Measurements from ENCODE around the gene HOXA3. TPM values are rescaled to one million over a fixed set of nuclear protein-coding genes. Genes with fewer than 3 reads are reported as not detected.
A peak's percentile ranks its signal among the peaks of the same experiment; 100 is the strongest.

HOXA3 gene
- total and polyA plus RNA-seq, 5 donors = 0.28 to 1.3 (median 0.51) TPM

GRCh38 chr7:27163288-27164044, 11.1 kb upstream of the HOXA3 start:
- intact Hi-C loops (cut with DNase I) = loop anchor here (5.0 to 10.0 kb wide), 4 partner anchors 481 to 1279 kb away; no protein-coding TSS in a partner anchor
- no peaks in the 10 kb centered on the region for H3K4me1 ChIP-seq (ENCODE audit: control insufficient read depth, insufficient read depth, low read length)
- peak in 1 of 3 donors; percentile 16 for DNase-seq

GRCh38 chr7:27162561-27163287, 10.3 kb upstream of the HOXA3 start:
- H3K27me3 ChIP-seq (ENCODE audit: control insufficient read depth, insufficient read depth) = no peaks in the 10 kb centered on the region
- intact Hi-C loops (cut with DNase I) = loop anchor here (5.0 to 10.0 kb wide), 4 partner anchors 480 to 1278 kb away; no protein-coding TSS in a partner anchor
- H3K4me1 ChIP-seq (ENCODE audit: control insufficient read depth, insufficient read depth, low read length) = no peaks in the 10 kb centered on the region
- no peaks in the 10 kb centered on the region for H3K9me3 ChIP-seq (ENCODE audit: control insufficient read depth, low read length)
- no peak overlapping the region for H3K27ac ChIP-seq (ENCODE audit: low read length)
- H3K4me3 ChIP-seq (ENCODE audit: low read length) = no peak overlapping the region
- ATAC-seq = no peak
- 66% methylated on average over 7 of the region's 7 CpGs for WGBS
- DNase-seq = no peak

More at GRCh38 chr7:27163288-27164044, 11.1 kb upstream of the HOXA3 start:
- ATAC-seq = no peak
- Histone ChIP-seq H3K27me3 (ENCODE audit: control insufficient read depth, insufficient read depth) (no peaks in the 10 kb centered on the region), H3K4me3 (ENCODE audit: low read length) (no peak overlapping the region), H3K9me3 (ENCODE audit: control insufficient read depth, low read length) (no peaks in the 10 kb centered on the region), H3K27ac (ENCODE audit: low read length) (no peak overlapping the region)
- 40% methylated on average over 24 of the region's 24 CpGs for WGBS

- Histone ChIP-seq H3K27ac (ENCODE audit: low read length) (no peak overlapping the region), H3K27me3 (ENCODE audit: control insufficient read depth, insufficient read depth) (no peaks in the 10 kb centered on the region), H3K4me1 (ENCODE audit: control insufficient read depth, insufficient read depth, low read length) (no peaks in the 10 kb centered on the region), H3K4me3 (ENCODE audit: low read length) (no peak overlapping the region), H3K9me3 (ENCODE audit: control insufficient read depth, low read length) (no peaks in the 10 kb centered on the region)
- DNase-seq (peak in 2 of 3 donors; percentile 34 to 61), ATAC-seq (no peak)
- intact Hi-C loops (cut with DNase I) = loop anchor here (5.0 to 10.0 kb wide), 4 partner anchors 480 to 1277 kb away; no protein-coding TSS in a partner anchor
- WGBS = 30% methylated on average over 30 of the region's 30 CpGs
These were observed 9.6 kb upstream of the HOXA3 start for GRCh38 chr7:27161721-27162560.

- Histone ChIP-seq H3K27me3 (ENCODE audit: control insufficient read depth, insufficient read depth) (no peaks in the 10 kb centered on the region), H3K9me3 (ENCODE audit: control insufficient read depth, low read length) (no peaks in the 10 kb centered on the region), H3K27ac (ENCODE audit: low read length) (no peak overlapping the region), H3K4me3 (ENCODE audit: low read length) (peak overlapping the region; percentile 21), H3K4me1 (ENCODE audit: control insufficient read depth, insufficient read depth, low read length) (peaks cover under 1% of the 10 kb centered on the region)
- WGBS = 6% methylated on average over 27 of the region's 27 CpGs
- DNase-seq (peak in 2 of 3 donors; percentile 68 to 75), ATAC-seq (peak in 1 of 2 donors; percentile 32)
- intact Hi-C loops (cut with DNase I) = loop anchor here (5.0 to 10.0 kb wide), 4 partner anchors 479 to 1276 kb away; no protein-coding TSS in a partner anchor
These were observed 8.9 kb upstream of the HOXA3 start for GRCh38 chr7:27161214-27161720.

GRCh38 chr7:27160546-27161213, 8.3 kb upstream of the HOXA3 start:
- Histone ChIP-seq H3K9me3 (ENCODE audit: control insufficient read depth, low read length) (no peaks in the 10 kb centered on the region), H3K27ac (ENCODE audit: low read length) (no peak overlapping the region), H3K4me1 (ENCODE audit: control insufficient read depth, insufficient read depth, low read length) (peaks cover 4% of the 10 kb centered on the region), H3K4me3 (ENCODE audit: low read length) (peak overlapping the region; percentile 59), H3K27me3 (ENCODE audit: control insufficient read depth, insufficient read depth) (no peaks in the 10 kb centered on the region)
- ATAC-seq (peak; percentile 71 to 88), DNase-seq (peak; percentile 85 to 93 (median 92))
- 2% methylated on average over 54 of the region's 54 CpGs for WGBS
- intact Hi-C loops (cut with DNase I) = loop anchor here (5.0 to 10.0 kb wide), 4 partner anchors 478 to 1276 kb away; no protein-coding TSS in a partner anchor

- DNase-seq = peak in 2 of 3 donors; percentile 48 to 54
- Histone ChIP-seq H3K4me1 (ENCODE audit: control insufficient read depth, insufficient read depth, low read length) (peaks cover 4% of the 10 kb centered on the region), H3K27ac (ENCODE audit: low read length) (no peak overlapping the region), H3K4me3 (ENCODE audit: low read length) (peak overlapping the region; percentile 59), H3K27me3 (ENCODE audit: control insufficient read depth, insufficient read depth) (no peaks in the 10 kb centered on the region), H3K9me3 (ENCODE audit: control insufficient read depth, low read length) (no peaks in the 10 kb centered on the region)
- WGBS = 37% methylated on average over 23 of the region's 23 CpGs
- intact Hi-C loops (cut with DNase I) = loop anchor here (5.0 to 10.0 kb wide), 4 partner anchors 478 to 1275 kb away; no protein-coding TSS in a partner anchor
- ATAC-seq = peak; percentile 3 to 8
These were observed 7.8 kb upstream of the HOXA3 start for GRCh38 chr7:27160145-27160545.

GRCh38 chr7:27159266-27160144, 7.1 kb upstream of the HOXA3 start:
- intact Hi-C loops (cut with DNase I) = loop anchor here (5.0 to 10.0 kb wide), 7 partner anchors 295 to 1285 kb away; partner anchors contain the start of gene SKAP2 (in 1 of the 4)
- peaks cover 7% of the 10 kb centered on the region for H3K4me1 ChIP-seq (ENCODE audit: control insufficient read depth, insufficient read depth, low read length)
- peak in 1 of 3 donors; percentile 31 for DNase-seq
- H3K27me3 ChIP-seq (ENCODE audit: control insufficient read depth, insufficient read depth) = no peaks in the 10 kb centered on the region
- no peaks in the 10 kb centered on the region for H3K9me3 ChIP-seq (ENCODE audit: control insufficient read depth, low read length)
- no peak overlapping the region for H3K4me3 ChIP-seq (ENCODE audit: low read length)
- ATAC-seq = no peak
- 54% methylated on average over 27 of the region's 27 CpGs for WGBS
- no peak overlapping the region for H3K27ac ChIP-seq (ENCODE audit: low read length)

GRCh38 chr7:27158436-27159265, 6.3 kb upstream of the HOXA3 start:
- ATAC-seq = no peak
- intact Hi-C loops (cut with DNase I) = loop anchor here in 2 of 4 donors (10.0 kb wide), 3 partner anchors 294 to 1284 kb away; partner anchors contain the start of gene SKAP2 (in 1 of the 2)
- H3K4me1 ChIP-seq (ENCODE audit: control insufficient read depth, insufficient read depth, low read length) = peaks cover 7% of the 10 kb centered on the region
- no peak overlapping the region for H3K27ac ChIP-seq (ENCODE audit: low read length)
- DNase-seq = no peak
- 20% methylated on average over 35 of the region's 35 CpGs for WGBS
- no peaks in the 10 kb centered on the region for H3K9me3 ChIP-seq (ENCODE audit: control insufficient read depth, low read length)
- H3K4me3 ChIP-seq (ENCODE audit: low read length) = no peak overlapping the region
- no peaks in the 10 kb centered on the region for H3K27me3 ChIP-seq (ENCODE audit: control insufficient read depth, insufficient read depth)
